GM12801 (cell line): ENCODE measurements around the gene SUN5.

Experiments
- TF ChIP-seq, protein P1 (sequence below): IDR thresholded peaks from one replicate; pipeline ENCODE4 v1.5.1; 2011; ENCODE audit warnings: control low read depth; ENCODE audit not compliant: insufficient read length; ENCODE audit errors: extremely low read depth

The SUN5 gene

DNA sequence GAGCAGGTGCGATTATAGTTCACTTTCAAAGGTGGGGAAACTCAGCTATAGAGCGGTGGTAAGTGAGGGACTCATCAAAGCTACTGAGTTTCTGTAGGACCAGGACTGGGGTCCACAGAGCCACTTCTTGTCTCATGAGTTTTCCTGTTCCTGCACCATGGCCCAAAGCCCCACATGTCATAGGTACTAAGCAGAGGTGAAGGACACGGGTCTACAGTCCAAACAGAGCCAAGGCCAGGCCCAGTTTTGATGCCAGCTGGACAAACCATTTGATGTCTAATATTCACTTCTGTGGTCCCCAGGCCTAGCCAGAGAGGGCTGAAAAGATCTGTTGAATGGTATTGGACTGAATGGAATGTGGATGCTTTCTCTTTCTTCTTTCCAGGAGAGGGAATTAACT lies 38.2 kb upstream of the SUN5 start:
- TF ChIP-seq, protein P1, sequence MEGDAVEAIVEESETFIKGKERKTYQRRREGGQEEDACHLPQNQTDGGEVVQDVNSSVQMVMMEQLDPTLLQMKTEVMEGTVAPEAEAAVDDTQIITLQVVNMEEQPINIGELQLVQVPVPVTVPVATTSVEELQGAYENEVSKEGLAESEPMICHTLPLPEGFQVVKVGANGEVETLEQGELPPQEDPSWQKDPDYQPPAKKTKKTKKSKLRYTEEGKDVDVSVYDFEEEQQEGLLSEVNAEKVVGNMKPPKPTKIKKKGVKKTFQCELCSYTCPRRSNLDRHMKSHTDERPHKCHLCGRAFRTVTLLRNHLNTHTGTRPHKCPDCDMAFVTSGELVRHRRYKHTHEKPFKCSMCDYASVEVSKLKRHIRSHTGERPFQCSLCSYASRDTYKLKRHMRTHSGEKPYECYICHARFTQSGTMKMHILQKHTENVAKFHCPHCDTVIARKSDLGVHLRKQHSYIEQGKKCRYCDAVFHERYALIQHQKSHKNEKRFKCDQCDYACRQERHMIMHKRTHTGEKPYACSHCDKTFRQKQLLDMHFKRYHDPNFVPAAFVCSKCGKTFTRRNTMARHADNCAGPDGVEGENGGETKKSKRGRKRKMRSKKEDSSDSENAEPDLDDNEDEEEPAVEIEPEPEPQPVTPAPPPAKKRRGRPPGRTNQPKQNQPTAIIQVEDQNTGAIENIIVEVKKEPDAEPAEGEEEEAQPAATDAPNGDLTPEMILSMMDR, result no peak

DNA sequence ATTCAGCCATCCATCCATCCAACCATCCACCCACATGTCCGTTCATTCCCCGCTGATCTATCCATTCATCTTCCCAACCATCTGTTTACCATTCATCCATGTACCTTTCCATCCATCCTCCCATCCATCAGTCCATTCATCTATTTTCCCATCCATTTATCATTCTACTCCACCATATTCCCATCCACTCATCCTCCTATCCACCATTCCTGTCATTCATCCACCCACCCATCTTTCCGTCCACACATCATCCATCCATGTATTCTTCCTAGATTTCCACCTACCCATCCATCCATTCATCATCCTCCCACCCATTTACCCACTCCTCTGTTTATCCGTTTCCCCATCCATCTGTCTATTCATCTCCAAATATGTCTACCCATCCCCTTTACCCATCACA lies 34.0 kb upstream of the SUN5 start:
- TF ChIP-seq, protein P1, result no peak

DNA sequence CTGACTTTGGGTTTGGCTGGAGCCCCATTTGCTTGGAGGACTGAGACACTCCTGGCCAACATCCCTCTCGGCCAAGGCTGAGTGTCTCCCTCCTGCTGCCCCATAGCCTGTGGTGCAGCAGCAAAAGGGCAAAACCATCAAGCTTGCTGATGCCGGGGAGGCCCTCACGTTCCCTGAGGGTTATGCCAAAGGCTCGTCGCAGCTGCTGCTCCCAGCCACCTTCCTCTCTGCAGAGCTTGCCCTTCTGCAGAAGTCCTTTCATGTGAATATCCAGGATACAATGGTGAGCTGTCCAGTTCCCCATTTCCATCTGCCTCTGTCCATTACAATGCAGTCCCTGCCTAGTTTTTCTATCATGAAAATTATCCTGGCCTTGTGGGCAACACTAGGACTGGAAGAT lies 33.2 kb upstream of the SUN5 start:
- TF ChIP-seq, protein P1, result no peak

DNA sequence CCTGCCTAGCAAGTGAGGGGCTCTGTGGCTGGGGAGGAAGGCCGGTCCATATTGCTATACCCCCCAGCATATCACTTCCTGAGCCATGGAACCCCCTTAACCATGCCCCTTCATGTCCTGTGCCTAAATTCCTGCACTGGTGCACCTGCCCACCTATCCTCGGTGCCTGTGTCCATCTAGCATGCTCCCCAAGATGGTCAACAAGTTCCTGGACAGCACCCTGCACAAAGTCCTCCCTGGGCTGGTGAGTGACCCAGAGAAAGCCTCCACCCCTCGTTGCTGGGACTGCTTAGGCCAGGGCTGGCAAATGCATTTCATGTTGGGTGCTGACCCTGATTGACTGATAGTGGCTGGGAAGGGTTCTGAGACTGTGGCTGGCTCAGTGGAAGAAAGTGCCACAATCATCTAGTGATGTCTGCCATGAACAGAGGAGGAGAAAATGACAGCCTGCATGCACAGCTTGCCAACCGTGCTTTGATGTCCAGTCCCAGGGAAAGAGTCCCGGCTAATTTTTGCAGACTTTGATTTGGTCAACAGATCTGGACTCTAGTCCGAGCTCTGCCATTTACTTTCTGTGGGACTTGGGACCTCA lies 30.8 kb upstream of the SUN5 start:
- TF ChIP-seq, protein P1, result no peak

DNA sequence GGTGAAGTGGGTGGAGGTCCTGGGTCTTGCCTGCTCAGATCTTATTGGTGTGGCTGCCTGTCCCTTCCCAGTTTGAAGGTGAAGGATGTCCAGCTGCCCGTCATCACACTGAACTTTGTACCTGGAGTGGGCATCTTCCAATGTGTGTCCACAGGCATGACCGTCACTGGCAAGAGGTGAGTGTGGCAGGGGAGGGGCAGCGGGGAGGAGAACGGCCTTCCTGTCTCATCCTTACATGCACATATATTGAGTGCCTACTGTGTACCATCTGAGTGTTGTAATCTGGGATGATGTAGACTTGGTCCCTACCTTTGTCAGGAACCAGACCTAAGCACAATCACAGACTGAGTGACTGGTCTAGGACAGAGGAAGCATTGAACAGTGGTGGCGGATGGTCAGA lies 29.9 kb upstream of the SUN5 start:
- TF ChIP-seq, protein P1, result no peak

DNA sequence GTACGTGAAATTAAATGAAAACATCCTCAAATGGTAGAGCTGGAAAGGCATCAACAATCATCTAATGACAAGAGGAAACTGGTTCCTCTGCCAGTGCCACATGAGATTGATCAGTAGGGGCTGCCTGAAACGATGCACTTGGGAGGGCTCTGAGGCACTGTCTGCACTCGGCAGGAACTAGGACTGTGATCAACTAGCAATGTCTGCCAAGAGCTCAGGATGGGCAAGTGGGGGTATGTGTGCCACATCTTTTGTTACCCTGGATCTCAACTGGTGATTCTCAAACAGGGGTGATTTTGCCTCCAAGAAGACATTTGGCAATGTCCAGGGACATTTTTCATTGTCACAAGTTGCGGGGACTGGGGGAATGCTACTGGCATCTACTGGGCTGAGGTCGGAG lies 29.1 kb upstream of the SUN5 start:
- TF ChIP-seq, protein P1, result no peak

DNA sequence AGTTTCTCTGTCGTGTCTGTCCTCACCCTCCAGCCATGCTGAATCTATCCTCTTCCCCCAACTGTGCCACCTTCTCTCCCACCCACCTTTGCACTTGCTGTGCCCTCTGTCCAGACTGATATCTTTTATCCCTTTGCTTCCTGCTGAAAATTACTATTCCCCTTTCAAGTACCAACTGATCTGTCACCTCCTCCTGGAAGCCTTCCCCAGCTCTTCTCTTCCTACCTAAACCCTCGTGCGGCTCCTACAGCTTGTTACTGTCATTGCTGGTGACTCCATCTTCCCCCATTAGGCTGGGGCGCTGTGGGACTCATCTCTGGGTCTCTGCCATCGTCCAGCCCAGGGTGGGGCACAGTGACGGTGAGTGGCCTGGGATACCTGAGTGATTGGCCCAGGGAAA lies 28.3 kb upstream of the SUN5 start:
- TF ChIP-seq, protein P1, result no peak
